Stimulated activated naive CD4-positive, alpha-beta T cell treated with Interleukin-2 at 50 U/mL for 16 hours (primary cell): ENCODE measurements around the gene EEF1AKMT1.
"Not testable (repeated sequence)": the region's sequence is repeated elsewhere in the genome, so short reads cannot be mapped to it uniquely, and the experiment has no call there.

ENCODE experiments used
- DNase-seq: peaks from one replicate; lab custom pipeline; 2025; lab: John Stamatoyannopoulos, UW

EEF1AKMT1 gene

GRCh38 chr13:20776751-20777150 is 3.0 kb upstream of the EEF1AKMT1 start:
- DNase-seq: no peak

GRCh38 chr13:20775961-20776360 is 2.2 kb upstream of the EEF1AKMT1 start:
- no peak for DNase-seq

GRCh38 chr13:20774746-20775145 is 985 bp upstream of the EEF1AKMT1 start:
- no peak for DNase-seq

GRCh38 chr13:20772401-20773131 is 1.2 kb downstream of the EEF1AKMT1 start:
- DNase-seq: no peak

- no peak for DNase-seq
These were observed 3.9 kb downstream of the EEF1AKMT1 start for GRCh38 chr13:20769834-20770233.

- no peak for DNase-seq
These were observed 4.7 kb downstream of the EEF1AKMT1 start for GRCh38 chr13:20769091-20769490.

GRCh38 chr13:20767309-20767943 is 6.3 kb downstream of the EEF1AKMT1 start:
- DNase-seq: no peak

- no peak for DNase-seq
These were observed 12.9 kb downstream of the EEF1AKMT1 start for GRCh38 chr13:20760872-20761271.

GRCh38 chr13:20754009-20754408 is 19.8 kb downstream of the EEF1AKMT1 start:
- no peak for DNase-seq

- DNase-seq: no peak
These were observed 24.4 kb downstream of the EEF1AKMT1 start for GRCh38 chr13:20749377-20749776.

GRCh38 chr13:20743830-20744404 is 29.8 kb downstream of the EEF1AKMT1 start:
- not testable (repeated sequence) for DNase-seq

GRCh38 chr13:20740021-20740420 is 33.7 kb downstream of the EEF1AKMT1 start:
- no peak for DNase-seq

- DNase-seq: no peak
These were observed 35.1 kb downstream of the EEF1AKMT1 start for GRCh38 chr13:20738616-20739015.

GRCh38 chr13:20729633-20730585 is 43.9 kb downstream of the EEF1AKMT1 start:
- DNase-seq: no peak

GRCh38 chr13:20728579-20729311 is 45.0 kb downstream of the EEF1AKMT1 start:
- DNase-seq: no peak

- no peak for DNase-seq
These were observed 45.9 kb downstream of the EEF1AKMT1 start for GRCh38 chr13:20727856-20728255.

GRCh38 chr13:20721454-20722357 is 52.1 kb downstream of the EEF1AKMT1 start:
- no peak for DNase-seq

GRCh38 chr13:20721058-20721453 is 52.7 kb downstream of the EEF1AKMT1 start:
- DNase-seq: no peak

GRCh38 chr13:20720499-20720898 is 53.3 kb downstream of the EEF1AKMT1 start:
- DNase-seq: no peak

- no peak for DNase-seq
These were observed 54.0 kb downstream of the EEF1AKMT1 start for GRCh38 chr13:20719783-20720182.
